HG02763 (cell line): ENCODE data around the gene AWAT2.

Experiments used
- ATAC-seq: cut with Tn5 transposase; IDR thresholded peaks from one replicate; pipeline ENCODE4 v1.9.1; 2021; ENCODE audit warnings: mild to moderate bottlenecking, moderate library complexity; ENCODE audit not compliant: unreplicated experiment

AWAT2 gene, protein sequence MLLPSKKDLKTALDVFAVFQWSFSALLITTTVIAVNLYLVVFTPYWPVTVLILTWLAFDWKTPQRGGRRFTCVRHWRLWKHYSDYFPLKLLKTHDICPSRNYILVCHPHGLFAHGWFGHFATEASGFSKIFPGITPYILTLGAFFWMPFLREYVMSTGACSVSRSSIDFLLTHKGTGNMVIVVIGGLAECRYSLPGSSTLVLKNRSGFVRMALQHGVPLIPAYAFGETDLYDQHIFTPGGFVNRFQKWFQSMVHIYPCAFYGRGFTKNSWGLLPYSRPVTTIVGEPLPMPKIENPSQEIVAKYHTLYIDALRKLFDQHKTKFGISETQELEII

DNA sequence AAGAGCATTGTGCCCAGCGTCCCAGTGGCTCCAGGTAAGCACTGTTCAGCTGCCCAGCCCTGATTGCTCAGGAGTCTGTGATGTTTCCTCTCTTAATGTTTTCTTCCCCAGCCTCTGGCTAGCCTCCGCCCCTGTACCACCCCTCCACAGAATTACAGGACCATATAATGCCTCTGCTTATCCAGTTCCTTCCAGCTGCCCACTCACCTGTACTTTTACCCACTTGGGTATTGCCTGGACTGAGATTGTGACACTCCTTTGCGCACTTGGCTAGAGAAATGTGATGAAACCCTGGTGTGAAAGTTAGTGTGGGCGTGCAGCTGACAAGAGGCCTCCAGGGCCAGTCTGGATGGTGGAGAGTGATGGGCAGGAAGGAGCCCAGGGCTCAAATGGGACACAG is at the start of gene AWAT2:
AWAT2 (minus strand) TSS at position 14 of the 400 bp plus-strand sequence; CDS start at position 8, 6 bp downstream.
- no peak for ATAC-seq

GRCh38 chrX:70096052-70096451 is 46.3 kb upstream of the AWAT2 start:
- no peak for ATAC-seq

GRCh38 chrX:70092247-70092646 is 42.5 kb upstream of the AWAT2 start:
- no peak for ATAC-seq

GRCh38 chrX:70089604-70090297 is 40.0 kb upstream of the AWAT2 start:
- ATAC-seq: no peak

- ATAC-seq: no peak
These were observed 39.0 kb upstream of the AWAT2 start for GRCh38 chrX:70088751-70089150.

GRCh38 chrX:70087857-70088630 is 38.3 kb upstream of the AWAT2 start:
- ATAC-seq: no peak

DNA sequence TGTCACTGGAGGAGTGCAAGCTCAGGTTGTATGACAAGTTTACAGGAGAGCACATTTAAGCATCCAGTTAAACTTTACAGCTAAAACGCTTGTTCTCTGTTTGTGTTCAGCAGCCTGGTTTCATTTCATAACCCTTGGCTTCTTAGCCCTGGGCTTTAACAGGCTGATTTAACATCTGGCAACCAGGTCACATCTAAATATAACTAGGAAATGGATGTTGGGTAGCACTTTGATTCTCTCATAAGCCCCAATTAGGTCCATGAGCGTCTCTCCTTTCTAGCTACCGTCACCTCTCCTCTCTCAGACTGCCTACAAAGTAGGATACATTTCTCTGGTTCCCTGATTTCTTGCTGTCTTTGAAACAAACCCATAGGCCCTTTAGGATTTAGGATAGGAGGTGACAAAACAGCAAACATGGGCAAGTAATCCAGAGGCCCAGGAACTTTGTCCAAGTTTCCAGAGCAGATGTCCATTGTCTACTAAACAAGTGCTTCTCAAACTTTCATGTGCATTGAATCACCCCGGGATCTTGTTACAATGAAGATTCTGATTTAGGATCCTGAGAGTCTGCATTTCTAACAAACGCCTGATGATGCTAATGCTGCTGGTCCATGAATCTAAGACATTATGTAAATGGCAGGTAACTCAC is 35.0 kb upstream of the AWAT2 start:
- no peak for ATAC-seq

DNA sequence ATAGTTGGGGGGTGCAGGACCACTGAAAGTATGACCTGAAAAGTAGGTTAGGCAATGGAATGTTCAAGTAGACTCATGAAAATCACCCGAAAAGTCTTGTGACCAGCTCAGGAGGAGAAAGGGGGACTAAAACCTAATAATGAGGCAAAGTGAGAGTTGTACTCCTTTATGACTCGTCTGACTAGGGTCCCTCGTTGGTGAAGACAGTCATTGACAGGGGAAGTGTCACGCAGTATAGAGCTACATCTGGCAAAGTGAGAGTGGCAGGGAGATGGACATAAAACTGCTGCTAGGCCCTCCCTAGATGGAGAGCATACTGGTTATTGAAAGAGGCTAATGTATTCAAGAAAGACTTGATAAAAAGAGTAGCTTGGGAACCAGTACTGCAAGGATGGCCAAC is 33.0 kb upstream of the AWAT2 start:
- ATAC-seq: no peak

GRCh38 chrX:70079870-70080269 is 30.1 kb upstream of the AWAT2 start:
- no peak for ATAC-seq

GRCh38 chrX:70079297-70079696 is 29.6 kb upstream of the AWAT2 start:
- no peak for ATAC-seq

DNA sequence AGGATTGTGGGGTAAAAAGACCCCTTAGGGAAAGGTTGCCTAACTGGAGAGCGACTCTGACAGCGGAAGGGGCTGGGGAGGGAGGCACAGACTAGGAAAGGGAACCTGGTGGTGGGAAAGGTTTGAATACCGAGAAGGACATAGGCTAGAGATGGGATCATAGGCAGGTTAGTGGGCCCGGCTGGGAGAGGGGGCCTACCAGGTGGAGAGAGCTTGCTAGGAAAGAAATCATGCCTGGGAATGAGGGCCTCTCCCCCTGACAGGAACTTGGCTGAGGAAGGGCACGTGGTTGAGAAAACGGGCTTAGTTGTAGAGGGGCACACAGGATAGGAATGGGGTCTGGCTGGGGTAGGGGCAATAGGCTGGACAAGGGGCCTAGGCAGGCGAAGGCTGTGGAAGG is 16.9 kb upstream of the AWAT2 start:
- no peak for ATAC-seq

DNA sequence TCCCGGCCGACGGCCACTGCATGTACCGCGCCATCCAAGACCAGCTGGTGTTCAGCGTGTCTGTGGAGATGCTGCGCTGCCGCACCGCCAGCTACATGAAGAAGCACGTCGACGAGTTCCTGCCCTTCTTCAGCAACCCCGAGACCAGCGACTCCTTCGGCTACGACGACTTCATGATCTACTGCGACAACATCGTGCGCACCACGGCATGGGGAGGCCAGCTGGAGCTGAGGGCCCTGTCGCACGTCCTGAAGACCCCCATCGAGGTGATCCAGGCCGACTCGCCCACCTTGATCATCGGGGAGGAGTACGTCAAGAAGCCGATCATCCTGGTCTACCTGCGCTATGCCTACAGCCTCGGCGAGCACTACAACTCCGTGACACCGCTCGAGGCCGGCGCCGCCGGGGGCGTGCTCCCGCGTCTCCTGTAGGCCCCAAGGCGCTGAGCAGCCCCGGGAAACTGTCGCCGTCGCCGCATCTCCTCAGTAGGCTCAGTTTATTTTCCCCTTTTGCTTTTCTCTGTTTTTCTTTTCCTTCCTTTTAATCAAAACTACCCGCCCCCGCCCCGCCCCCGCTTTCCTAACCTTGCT is 13.3 kb upstream of the AWAT2 start:
- ATAC-seq: no peak

DNA sequence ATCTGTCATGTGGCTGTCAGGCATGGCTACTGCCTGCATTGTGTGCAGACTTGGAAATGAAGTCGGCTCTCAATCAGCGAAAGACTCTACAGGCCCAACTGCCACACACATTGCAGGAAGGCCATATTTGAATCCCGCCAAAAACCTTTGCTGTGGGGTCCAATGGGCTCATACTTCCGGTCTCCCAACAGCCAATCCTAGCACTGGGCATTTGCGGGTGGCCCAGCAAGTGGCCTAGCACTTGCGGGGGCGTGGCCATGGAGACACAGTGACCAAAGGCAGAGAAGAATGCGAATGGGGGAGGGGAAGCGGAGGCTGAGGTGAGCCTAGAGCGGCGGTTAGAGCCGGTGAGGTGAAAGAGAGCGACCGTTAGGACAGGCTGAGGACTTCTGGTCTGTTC is 12.3 kb upstream of the AWAT2 start, which contains the start of gene OTUD6A:
OTUD6A (plus strand) TSS at position 382 of the 400 bp plus-strand sequence. CDS start 68 bp downstream, outside the sequence.
- ATAC-seq: no peak

DNA sequence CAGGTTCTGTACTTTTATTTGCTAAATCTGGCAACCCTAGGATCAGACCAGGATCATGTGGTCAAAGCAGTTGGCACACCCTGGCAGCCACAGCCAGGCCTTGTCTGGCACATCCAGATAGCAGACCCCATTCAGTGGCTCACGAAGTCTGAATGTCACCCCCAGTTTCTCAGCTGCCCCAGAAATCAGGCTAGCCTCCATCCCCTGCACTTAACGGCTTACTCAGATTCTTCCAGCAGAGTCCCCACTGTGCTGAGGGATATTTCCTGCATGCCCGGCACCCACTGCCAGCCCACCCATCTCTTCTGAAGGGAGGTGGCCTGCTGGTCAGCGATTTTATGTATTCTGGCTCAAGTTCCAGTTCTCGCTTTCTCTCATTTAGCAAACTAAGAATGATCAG is 4.7 kb upstream of the AWAT2 start:
- no peak for ATAC-seq

- ATAC-seq: no peak
These were observed 3.3 kb upstream of the AWAT2 start for GRCh38 chrX:70052895-70053615.

DNA sequence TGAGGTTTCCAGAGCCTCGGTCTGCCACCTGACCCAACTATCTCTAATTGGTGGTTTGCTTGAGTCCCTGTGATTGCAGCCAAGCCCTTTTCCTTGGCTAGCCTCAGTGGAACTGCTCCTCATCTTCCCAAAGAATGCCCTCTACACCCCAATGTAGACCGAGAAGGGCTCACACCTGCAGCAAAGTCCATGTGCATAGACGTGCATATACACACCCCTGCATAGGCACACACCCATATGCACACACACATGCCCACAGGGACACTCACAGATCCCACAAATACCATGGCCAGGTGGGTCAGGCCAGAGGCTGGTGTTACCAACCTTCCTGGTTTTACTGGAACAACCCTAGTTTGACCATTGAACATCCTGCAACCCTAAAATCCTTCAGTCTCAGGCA is 332 bp downstream of the AWAT2 start:
- ATAC-seq: no peak

DNA sequence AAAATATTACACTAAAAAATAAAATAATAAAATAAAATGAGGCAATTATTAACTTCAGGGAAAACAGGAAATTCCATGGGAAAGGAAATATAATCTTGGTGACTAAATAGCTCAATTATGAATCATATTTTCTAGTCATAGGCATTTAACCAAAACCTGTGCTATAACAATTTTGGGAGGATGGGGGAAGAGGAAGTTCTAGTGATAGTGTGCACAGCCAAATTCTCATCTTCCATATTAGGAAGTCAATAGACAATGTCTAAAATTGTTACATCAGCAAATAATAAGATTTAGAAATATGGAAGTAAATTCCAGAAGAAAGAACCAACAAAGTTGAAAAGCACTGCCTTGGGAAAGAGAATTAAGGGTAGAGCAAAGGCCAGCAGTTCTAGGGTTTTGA is 2.8 kb downstream of the AWAT2 start:
- ATAC-seq: no peak

DNA sequence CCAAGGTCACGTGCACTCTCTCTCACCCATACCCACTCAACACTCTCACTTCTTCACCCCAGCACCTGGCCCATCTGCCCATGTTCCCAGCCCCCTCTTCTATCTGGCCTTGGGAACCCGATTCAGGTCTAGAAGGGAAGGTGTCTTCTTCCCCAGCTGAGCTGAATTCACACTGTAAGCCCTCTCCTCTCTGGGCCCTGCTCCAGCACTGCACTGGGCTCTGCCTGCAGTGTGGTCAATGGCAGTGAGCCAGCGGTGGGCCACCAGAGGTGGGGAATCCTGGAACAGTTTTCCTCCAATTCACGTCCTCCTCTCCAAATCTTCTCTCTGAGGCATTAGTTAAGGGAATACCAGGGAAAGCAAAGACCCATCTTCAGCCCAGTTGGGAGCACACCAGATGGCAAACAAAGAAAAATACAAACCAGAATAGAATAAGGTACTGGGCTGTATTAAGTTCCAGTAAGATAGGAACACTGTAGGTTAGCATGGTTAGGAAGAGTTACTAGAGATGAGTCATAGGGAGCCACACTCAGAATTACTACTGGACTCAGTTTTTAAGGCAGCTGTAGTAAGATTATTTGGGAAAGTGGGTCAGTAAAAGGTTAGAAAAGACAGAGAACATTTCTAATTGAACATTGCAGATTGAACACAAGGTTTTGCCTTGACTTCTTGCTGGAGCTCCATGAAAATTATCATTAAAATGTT is 5.0 kb downstream of the AWAT2 start:
- no peak for ATAC-seq

DNA sequence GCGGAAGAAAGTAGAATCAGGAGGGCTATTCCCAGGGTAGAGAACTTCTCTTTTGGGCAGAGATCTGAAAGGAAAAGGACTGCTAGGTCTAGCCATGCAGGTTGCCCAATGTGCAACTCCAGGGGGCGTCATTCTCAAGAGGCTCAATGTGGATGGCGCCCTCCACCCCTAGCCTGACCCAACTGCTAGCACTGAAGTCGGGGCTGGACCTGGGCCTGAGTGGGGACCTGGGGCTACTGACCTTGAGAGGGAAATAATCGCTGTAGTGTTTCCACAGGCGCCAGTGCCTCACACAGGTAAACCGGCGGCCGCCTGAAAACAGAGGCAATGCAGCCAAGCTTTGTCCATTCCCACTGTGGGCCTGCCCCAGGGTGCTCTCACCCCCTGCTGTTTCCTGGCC is 6.1 kb downstream of the AWAT2 start:
- ATAC-seq: no peak
